DOHH2 (cell line): Measurements from ENCODE around the gene CDV3.

Source experiments
- CTCF ChIP-seq: fragments of 200-600 bp; sonication (generic); IDR thresholded peaks from one replicate; pipeline ENCODE4 v1.5.1; 2014; ENCODE audit warnings: antibody characterized with exemption, mild to moderate bottlenecking, low read depth, low read length; ENCODE audit not compliant: poor library complexity, severe bottlenecking
- EZH2phosphoT487 ChIP-seq: fragments of 200-600 bp; sonication (generic); IDR thresholded peaks from 2 replicates; pipeline ENCODE4 v1.6.1; 2017; ENCODE audit warnings: borderline replicate concordance, mild to moderate bottlenecking, antibody characterized with exemption, low read length, moderate library complexity, mixed read lengths

- no peak for TF ChIP-seq EZH2phosphoT487
- TF ChIP-seq CTCF, result no peak
Observed at GRCh38 chr3:133588784-133589465, 15.4 kb downstream of the CDV3 start.
